IPS-15b (cell line): Measurements from ENCODE around the gene BLOC1S1.

Experiments
- H3K27me3 ChIP-seq: one replicate; pipeline ENCODE4 v1.6.1; 2013; ENCODE audit warnings: low read length; ENCODE audit not compliant: control insufficient read depth, insufficient read depth
- H3K36me3 ChIP-seq: one replicate; pipeline ENCODE4 v1.6.1; 2013; ENCODE audit warnings: low read length; ENCODE audit not compliant: control insufficient read depth, insufficient read depth
- H3K4me1 ChIP-seq: one replicate; pipeline ENCODE4 v1.6.1; 2013; ENCODE audit warnings: mild to moderate bottlenecking, low read length; ENCODE audit not compliant: control insufficient read depth, insufficient read depth
- H3K4me3 ChIP-seq: one replicate; pipeline ENCODE4 v1.5.1; 2013; ENCODE audit warnings: low read depth, low read length
- H3K9ac ChIP-seq: one replicate; pipeline ENCODE4 v1.6.1; 2013; ENCODE audit warnings: low read depth, mild to moderate bottlenecking, low read length
- H3K9me3 ChIP-seq: one replicate; pipeline ENCODE4 v1.6.1; 2013; ENCODE audit warnings: mild to moderate bottlenecking, low read length; ENCODE audit not compliant: control insufficient read depth, insufficient read depth

The BLOC1S1 gene

GRCh38 chr12:55684761-55685370 is 31.0 kb upstream of the BLOC1S1 start:
- Histone ChIP-seq H3K9me3 (no peaks in the 10 kb centered on the region), H3K4me1 (no peaks in the 10 kb centered on the region), H3K36me3 (peaks cover 13% of the 10 kb centered on the region), H3K9ac (no peak overlapping the region), H3K4me3 (no peak overlapping the region), H3K27me3 (no peaks in the 10 kb centered on the region)

DNA sequence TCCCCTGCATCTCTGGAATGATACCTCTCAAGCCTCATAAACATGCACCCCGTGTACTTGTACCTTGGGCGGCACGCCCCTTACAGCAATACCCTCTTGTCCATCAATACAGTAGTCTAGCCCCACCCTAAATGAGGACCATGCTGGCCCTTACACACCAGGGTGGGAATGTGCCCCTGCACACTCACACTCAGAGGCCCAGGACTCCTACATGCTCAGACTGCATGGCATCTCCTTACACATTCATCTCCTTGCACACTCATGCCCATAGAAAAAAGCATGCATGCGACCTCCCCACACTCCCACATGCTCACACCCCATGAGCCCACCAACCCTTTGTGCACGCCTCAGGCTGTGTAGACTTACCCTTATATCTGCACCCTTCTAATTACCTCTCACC is 30.2 kb upstream of the BLOC1S1 start:
- Histone ChIP-seq H3K4me1 (no peaks in the 10 kb centered on the region), H3K9me3 (no peaks in the 10 kb centered on the region), H3K36me3 (peaks cover 13% of the 10 kb centered on the region), H3K4me3 (no peak overlapping the region), H3K27me3 (no peaks in the 10 kb centered on the region), H3K9ac (no peak overlapping the region)

DNA sequence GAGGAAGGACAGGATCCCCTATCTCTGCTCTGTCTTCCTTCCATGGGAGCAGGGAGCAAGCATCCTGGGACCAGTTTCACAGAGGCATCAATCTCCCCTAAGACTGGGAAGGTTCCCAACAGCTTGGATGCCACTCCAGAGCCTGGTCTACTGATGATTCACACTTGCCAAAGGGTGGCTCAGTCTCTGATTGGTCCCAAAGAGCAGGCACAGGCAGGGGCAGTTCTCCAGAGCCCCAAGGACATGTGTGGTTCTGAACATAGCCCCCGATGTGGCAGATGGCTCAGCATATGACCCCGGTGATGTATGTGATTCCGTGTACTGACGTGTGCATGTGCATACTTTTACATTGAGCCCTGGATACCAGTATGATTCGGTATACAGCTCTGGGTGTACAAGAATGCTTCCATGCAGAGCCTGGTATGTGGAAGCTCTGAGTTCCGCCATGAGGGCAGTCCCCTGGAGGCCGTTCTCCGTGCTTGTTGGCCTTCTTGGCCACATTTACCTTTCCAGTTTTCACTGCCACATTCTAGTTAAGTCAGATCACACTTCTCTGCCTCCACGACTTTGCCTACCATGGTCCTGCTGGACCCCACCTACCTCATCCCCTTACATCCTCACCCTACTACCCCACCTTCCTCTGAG is 29.4 kb upstream of the BLOC1S1 start:
- Histone ChIP-seq H3K4me1 (no peaks in the 10 kb centered on the region), H3K4me3 (no peak overlapping the region), H3K9me3 (no peaks in the 10 kb centered on the region), H3K9ac (no peak overlapping the region), H3K36me3 (peaks cover 13% of the 10 kb centered on the region), H3K27me3 (no peaks in the 10 kb centered on the region)

DNA sequence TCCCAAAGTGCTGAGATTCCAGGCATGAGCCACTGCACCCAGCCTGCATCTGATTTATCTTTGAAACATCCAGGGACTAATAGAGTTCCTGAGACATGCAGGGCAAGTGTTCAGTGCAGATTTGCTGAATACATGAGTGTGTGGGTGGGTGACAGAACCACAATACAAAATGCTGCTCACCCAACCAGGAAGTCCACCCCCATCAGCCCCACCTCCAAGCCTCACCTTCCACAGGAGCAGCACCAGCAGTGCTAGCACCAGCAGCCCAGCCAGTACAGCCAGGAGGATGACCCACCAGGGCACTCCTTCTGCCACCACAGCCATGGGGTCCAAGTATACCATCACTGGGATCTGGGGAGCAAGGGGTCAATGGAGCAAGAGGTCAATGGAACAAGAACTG is 28.1 kb upstream of the BLOC1S1 start:
- H3K27me3 ChIP-seq: no peaks in the 10 kb centered on the region
- H3K4me3 ChIP-seq: no peak overlapping the region
- no peaks in the 10 kb centered on the region for H3K9me3 ChIP-seq
- no peak overlapping the region for H3K9ac ChIP-seq
- H3K36me3 ChIP-seq: peaks cover 17% of the 10 kb centered on the region
- no peaks in the 10 kb centered on the region for H3K4me1 ChIP-seq

GRCh38 chr12:55688716-55689655 is 26.9 kb upstream of the BLOC1S1 start:
- Histone ChIP-seq H3K4me3 (no peak overlapping the region), H3K36me3 (peaks cover 24% of the 10 kb centered on the region), H3K9me3 (no peaks in the 10 kb centered on the region), H3K4me1 (no peaks in the 10 kb centered on the region), H3K9ac (no peak overlapping the region), H3K27me3 (no peaks in the 10 kb centered on the region)

DNA sequence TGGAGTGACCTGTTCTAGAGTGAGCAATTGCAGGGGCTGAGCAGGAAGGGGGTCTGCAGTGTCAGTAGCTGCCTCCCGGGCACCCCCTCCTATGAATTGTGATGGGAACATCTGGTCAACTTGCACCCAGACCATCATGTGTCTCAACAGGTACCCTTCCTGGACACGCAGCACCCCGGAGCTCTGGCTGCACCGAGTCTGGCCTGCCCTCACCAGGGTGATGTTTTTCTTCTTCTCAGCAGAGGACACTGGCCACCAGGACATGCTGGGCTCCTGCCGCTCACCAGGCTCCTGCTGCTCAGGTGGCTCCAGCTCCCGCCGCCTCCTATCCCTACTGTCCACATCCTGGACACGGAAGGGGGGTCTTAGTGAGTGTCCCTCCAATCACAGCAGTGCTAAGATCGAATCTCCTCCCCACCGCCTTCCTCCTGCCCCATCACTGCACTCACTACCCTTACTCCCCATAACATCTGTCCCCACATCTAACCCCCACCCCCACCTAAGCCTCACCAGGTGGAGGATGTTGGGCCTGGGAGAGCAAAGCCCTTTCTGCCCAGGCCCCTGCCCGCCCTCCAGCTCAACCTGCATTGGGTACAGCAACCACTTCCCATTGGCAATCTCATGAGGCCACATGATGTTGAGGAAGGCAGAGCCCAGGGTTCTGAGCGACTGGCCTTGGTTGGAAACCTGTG is 23.1 kb upstream of the BLOC1S1 start:
- Histone ChIP-seq H3K36me3 (peaks cover 32% of the 10 kb centered on the region), H3K4me1 (no peaks in the 10 kb centered on the region), H3K9me3 (no peaks in the 10 kb centered on the region), H3K9ac (no peak overlapping the region), H3K27me3 (no peaks in the 10 kb centered on the region), H3K4me3 (no peak overlapping the region)

GRCh38 chr12:55693323-55694187 is 22.3 kb upstream of the BLOC1S1 start:
- Histone ChIP-seq H3K9ac (no peak overlapping the region), H3K9me3 (no peaks in the 10 kb centered on the region), H3K4me3 (no peak overlapping the region), H3K27me3 (no peaks in the 10 kb centered on the region), H3K4me1 (no peaks in the 10 kb centered on the region), H3K36me3 (peaks cover 29% of the 10 kb centered on the region)

- no peak overlapping the region for H3K4me3 ChIP-seq
- H3K9me3 ChIP-seq: no peaks in the 10 kb centered on the region
- H3K27me3 ChIP-seq: no peaks in the 10 kb centered on the region
- H3K4me1 ChIP-seq: no peaks in the 10 kb centered on the region
- no peak overlapping the region for H3K9ac ChIP-seq
- H3K36me3 ChIP-seq: peaks cover 27% of the 10 kb centered on the region
These were observed 21.7 kb upstream of the BLOC1S1 start for GRCh38 chr12:55694188-55694515.

DNA sequence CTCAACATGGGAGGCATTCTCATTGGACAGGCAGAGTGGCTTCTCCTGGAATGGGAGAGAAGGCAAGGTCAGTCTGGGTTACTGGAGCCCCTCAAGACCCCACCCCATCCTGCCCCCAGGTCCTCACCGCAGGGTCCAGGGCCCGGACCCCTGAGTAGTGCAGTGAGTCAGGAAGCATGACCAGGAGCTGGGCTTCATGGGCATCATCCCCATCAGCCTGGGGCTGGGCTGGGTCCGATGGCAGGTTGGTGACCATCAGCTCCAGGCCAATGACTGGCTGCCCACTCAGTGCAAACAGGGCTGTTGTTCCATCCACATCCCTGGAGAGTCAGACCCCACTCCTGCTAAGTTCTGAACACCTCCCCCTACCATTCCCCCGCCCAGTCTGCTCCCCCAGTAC is 21.2 kb upstream of the BLOC1S1 start:
- Histone ChIP-seq H3K9ac (no peak overlapping the region), H3K27me3 (no peaks in the 10 kb centered on the region), H3K4me3 (no peak overlapping the region), H3K36me3 (peaks cover 27% of the 10 kb centered on the region), H3K4me1 (no peaks in the 10 kb centered on the region), H3K9me3 (no peaks in the 10 kb centered on the region)

- Histone ChIP-seq H3K9me3 (no peaks in the 10 kb centered on the region), H3K27me3 (no peaks in the 10 kb centered on the region), H3K4me3 (no peak overlapping the region), H3K36me3 (peaks cover 29% of the 10 kb centered on the region), H3K9ac (no peak overlapping the region), H3K4me1 (no peaks in the 10 kb centered on the region)
These were observed 20.5 kb upstream of the BLOC1S1 start for GRCh38 chr12:55695349-55695748.

GRCh38 chr12:55696141-55696540 is 19.7 kb upstream of the BLOC1S1 start:
- H3K9ac ChIP-seq: no peak overlapping the region
- H3K4me1 ChIP-seq: no peaks in the 10 kb centered on the region
- peaks cover 29% of the 10 kb centered on the region for H3K36me3 ChIP-seq
- H3K27me3 ChIP-seq: no peaks in the 10 kb centered on the region
- H3K9me3 ChIP-seq: no peaks in the 10 kb centered on the region
- H3K4me3 ChIP-seq: no peak overlapping the region
